GM23248 (cell line): ENCODE measurements around the gene PLEKHA4. TPM values are rescaled to one million over a fixed set of nuclear protein-coding genes. Genes with fewer than 3 reads are reported as not detected.
A peak's percentile ranks its signal among the peaks of the same experiment; 100 is the strongest.
"Not testable (repeated sequence)": the region's sequence is repeated elsewhere in the genome, so short reads cannot be mapped to it uniquely, and the experiment has no call there.

ENCODE experiments used
- DNase-seq: peaks from one replicate; pipeline ENCODE4 v3.0.0-alpha.2; 2015
- H2AFZ ChIP-seq: fragments of 200-600 bp; sonication (generic); 2 replicates; pipeline ENCODE4 v1.6.1; 2016; ENCODE audit warnings: antibody characterized with exemption
- H3F3A ChIP-seq: fragments of 200-600 bp; sonication (generic); 2 replicates; pipeline ENCODE4 v1.6.1; 2016; ENCODE audit warnings: mild to moderate bottlenecking, antibody characterized with exemption, mixed run types; ENCODE audit not compliant: insufficient read depth
- H3K27ac ChIP-seq: fragments of 200-600 bp; sonication (generic); 2 replicates; pipeline ENCODE4 v1.5.1; 2016; ENCODE audit warnings: mild to moderate bottlenecking
- H3K27me3 ChIP-seq: fragments of 200-600 bp; sonication (generic); replicated peaks from 2 replicates; pipeline ENCODE4 v1.6.1; 2016; ENCODE audit warnings: mild to moderate bottlenecking; ENCODE audit not compliant: insufficient read depth
- H3K36me3 ChIP-seq: fragments of 200-600 bp; sonication (generic); 2 replicates; pipeline ENCODE4 v1.6.1; 2016; ENCODE audit warnings: low read depth, mild to moderate bottlenecking
- H3K4me1 ChIP-seq: fragments of 200-600 bp; sonication (generic); 2 replicates; pipeline ENCODE4 v1.6.1; 2016; ENCODE audit warnings: mild to moderate bottlenecking; ENCODE audit not compliant: insufficient read depth
- H3K4me2 ChIP-seq: fragments of 200-600 bp; sonication (generic); one replicate; pipeline ENCODE4 v1.6.1; 2016; ENCODE audit warnings: mild to moderate bottlenecking; ENCODE audit not compliant: unreplicated experiment
- H3K4me3 ChIP-seq: fragments of 200-600 bp; sonication (generic); 2 replicates; pipeline ENCODE4 v1.5.1; 2016; ENCODE audit warnings: mild to moderate bottlenecking
- H3K79me2 ChIP-seq: fragments of 200-600 bp; sonication (generic); 2 replicates; pipeline ENCODE4 v1.6.1; 2016; ENCODE audit warnings: mild to moderate bottlenecking; ENCODE audit not compliant: insufficient read depth
- H3K9ac ChIP-seq: fragments of 200-600 bp; sonication (generic); 2 replicates; pipeline ENCODE4 v1.6.1; 2016; ENCODE audit warnings: mild to moderate bottlenecking
- H3K9me2 ChIP-seq: fragments of 200-600 bp; sonication (generic); 2 replicates; pipeline ENCODE4 v1.6.1; 2016; ENCODE audit warnings: mixed run types, mild to moderate bottlenecking, moderate library complexity; ENCODE audit not compliant: insufficient read depth
- H3K9me3 ChIP-seq: fragments of 200-600 bp; sonication (generic); one replicate; pipeline ENCODE4 v1.6.1; 2017; ENCODE audit warnings: low read depth
- H4K20me1 ChIP-seq: fragments of 200-600 bp; sonication (generic); 2 replicates; pipeline ENCODE4 v1.6.0; 2016; ENCODE audit not compliant: insufficient read depth
- EZH2 ChIP-seq: fragments of 200-600 bp; sonication (generic); IDR thresholded peaks from 2 replicates; pipeline ENCODE4 v1.6.1; 2018; ENCODE audit warnings: antibody characterized with exemption, mild to moderate bottlenecking; ENCODE audit not compliant: insufficient read depth, poor library complexity, severe bottlenecking
- EZH2phosphoT487 ChIP-seq: fragments of 200-600 bp; sonication (generic); IDR thresholded peaks from 2 replicates; pipeline ENCODE4 v1.6.1; 2018; ENCODE audit warnings: antibody characterized with exemption, moderate library complexity, mild to moderate bottlenecking, low read depth; ENCODE audit not compliant: insufficient read depth
- WGBS, 2 experiments: methylation state at CpG; one replicate each; pipeline ENCODE4 v1.1.6; 2015 to 2017; ENCODE audit warnings: low lambda C conversion rate in 2 of 2, low coverage in 1 of 2; ENCODE audit errors: missing lambda C conversion rate in 2 of 2; 5-methylcytosine and 5-hydroxymethylcytosine counted together
- in situ Hi-C: fragments of 300-500 bp; cut with MboI; formaldehyde crosslinking; loops from 2 replicates; pipeline ENCODE4 v1.15.0; 2020
- polyA plus RNA-seq: library from polyadenylated mRNA; unstranded; fragments of >200 nt; fragmentation: Nextera tagmentation; extraction: Ambion mirVana; gene quantifications from 2 replicates; pipeline ENCODE4 v1.2.1, GENCODE V29; 2016
- total RNA-seq: library from RNA; depleted of rRNA; stranded (reverse); fragments of >200 nt; shearing (Covaris generic); gene quantifications from 2 replicates; pipeline ENCODE4 v1.2.3, GENCODE V29; 2014

Gene PLEKHA4
- total and polyA plus RNA-seq, 2 experiments from 2014 or later: 12.3 to 19.4 TPM

DNA sequence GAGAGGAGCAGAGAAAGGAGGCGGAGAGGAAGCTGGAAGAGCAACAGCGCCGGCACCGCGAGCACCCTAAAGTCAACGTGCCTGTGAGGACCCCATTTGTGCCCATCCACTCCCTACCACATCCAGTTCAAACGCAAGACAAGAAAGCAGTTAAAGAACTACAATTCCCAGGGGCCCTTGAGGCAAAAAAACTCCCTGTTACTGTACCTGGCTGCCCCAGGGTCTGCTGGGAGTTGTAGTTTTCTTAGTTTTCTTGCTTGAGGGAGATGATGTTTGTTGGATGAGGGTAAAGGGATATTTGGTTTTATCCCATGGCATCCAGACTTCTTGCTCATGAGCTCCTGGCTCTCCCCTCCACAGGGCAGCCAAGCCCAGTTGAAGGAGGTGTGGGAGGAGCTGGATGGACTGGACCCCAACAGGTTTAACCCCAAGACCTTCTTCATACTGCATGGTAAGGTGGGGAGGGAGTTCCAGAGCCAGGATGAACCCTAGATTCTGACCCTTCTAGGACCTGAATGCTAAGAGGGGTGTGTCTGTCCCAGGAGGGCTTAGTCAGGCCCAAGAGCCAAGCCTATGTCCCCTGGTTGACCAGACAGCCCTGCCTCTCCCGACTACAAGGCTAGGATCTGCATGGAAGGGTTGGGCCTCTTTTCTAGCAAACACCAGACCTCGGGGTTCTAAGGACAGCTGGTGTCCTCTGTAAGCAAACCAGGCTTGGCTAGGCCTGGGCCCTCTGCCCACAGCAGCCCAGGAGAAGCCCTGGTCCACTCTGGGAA is 44.9 kb upstream of the PLEKHA4 start:
- in situ Hi-C loops: no loop called here
- peaks cover 33% of the 10 kb centered on the region; the same call in 1 of the 2 replicates for H3K36me3 ChIP-seq
- DNase-seq: peak; percentile 22
- H3K27ac ChIP-seq: no peak overlapping the region
- H3K4me3 ChIP-seq: no peak overlapping the region
- no peaks in the 10 kb centered on the region for H3F3A ChIP-seq
- TF ChIP-seq EZH2 (no peak), EZH2phosphoT487 (no peak)
- H4K20me1 ChIP-seq: no peaks in the 10 kb centered on the region
- H3K79me2 ChIP-seq: no peaks in the 10 kb centered on the region
- no peaks in the 10 kb centered on the region for H3K27me3 ChIP-seq
- no peaks in the 10 kb centered on the region for H3K9me3 ChIP-seq
- no peak overlapping the region for H3K9ac ChIP-seq
- no peaks in the 10 kb centered on the region for H3K4me1 ChIP-seq
- H3K9me2 ChIP-seq: no peaks in the 10 kb centered on the region
- 74 to 77% methylated on average over 8 to 9 of the region's 9 CpGs for WGBS, 2 experiments
- no peak overlapping the region for H2AFZ ChIP-seq
- no peak overlapping the region for H3K4me2 ChIP-seq

DNA sequence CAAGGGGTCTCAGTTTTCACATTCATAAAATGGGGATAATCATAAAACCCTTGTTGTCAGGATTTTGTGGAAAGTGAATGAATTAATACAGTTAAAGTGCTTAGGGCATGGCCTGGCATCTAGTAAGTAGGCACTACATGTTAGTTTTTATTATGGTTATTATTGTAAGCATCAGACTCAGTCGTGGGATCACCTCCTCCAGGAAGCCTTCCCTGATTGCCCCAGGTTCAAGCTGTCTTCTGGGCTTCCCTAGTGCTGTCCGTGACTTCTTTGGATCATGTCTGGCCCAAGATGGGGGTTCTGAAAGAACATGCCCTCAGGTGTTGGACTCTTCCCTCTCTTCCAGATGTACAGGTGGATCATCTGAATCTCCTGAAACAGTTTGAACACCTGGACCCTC is 42.4 kb upstream of the PLEKHA4 start:
- H3K9me3 ChIP-seq: no peaks in the 10 kb centered on the region
- in situ Hi-C loops: no loop called here
- H4K20me1 ChIP-seq: no peaks in the 10 kb centered on the region
- no peak overlapping the region for H3K4me2 ChIP-seq
- H3K4me1 ChIP-seq: no peaks in the 10 kb centered on the region
- no peaks in the 10 kb centered on the region for H3K27me3 ChIP-seq
- no peak overlapping the region for H2AFZ ChIP-seq
- H3K4me3 ChIP-seq: no peak overlapping the region
- WGBS, 2 experiments: 68 to 88% methylated on average over 2 of the region's 2 CpGs
- no peaks in the 10 kb centered on the region for H3K79me2 ChIP-seq
- no peaks in the 10 kb centered on the region for H3K9me2 ChIP-seq
- DNase-seq: no peak
- H3F3A ChIP-seq: no peaks in the 10 kb centered on the region
- TF ChIP-seq EZH2 (no peak), EZH2phosphoT487 (no peak)
- H3K36me3 ChIP-seq: peaks cover 27% of the 10 kb centered on the region; the same call in 1 of the 2 replicates
- H3K27ac ChIP-seq: no peak overlapping the region
- H3K9ac ChIP-seq: no peak overlapping the region

DNA sequence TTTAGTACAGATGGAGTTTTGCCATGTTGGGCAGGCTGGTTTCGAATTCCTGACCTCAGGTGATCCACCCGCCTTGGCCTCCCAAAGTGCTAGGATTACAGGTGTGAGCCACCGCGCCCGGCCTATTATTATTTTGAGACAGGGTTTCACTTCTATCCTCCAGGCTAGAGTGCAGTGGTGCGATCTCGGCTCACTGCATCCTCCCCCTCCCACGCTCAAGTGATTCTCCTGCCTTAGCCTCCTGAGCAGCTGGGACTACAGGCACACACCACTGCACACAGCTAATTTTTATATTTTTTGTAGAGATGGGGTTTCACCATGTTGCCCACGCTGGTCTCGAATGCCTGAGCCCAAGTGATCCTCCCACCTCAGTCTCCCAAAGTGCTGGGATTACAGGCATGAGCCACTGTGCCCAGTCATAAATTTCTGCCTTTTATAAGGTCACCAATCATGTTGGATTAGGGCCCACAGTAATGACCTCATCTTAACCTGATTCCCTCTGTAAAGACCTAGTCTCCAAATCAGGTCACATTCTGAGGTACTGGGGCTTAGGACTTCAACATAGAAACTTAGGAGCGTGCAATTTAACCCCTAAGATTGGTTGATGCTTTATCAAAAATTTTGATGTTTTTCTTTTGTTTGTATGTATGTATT is 41.1 kb upstream of the PLEKHA4 start:
- peaks cover 33% of the 10 kb centered on the region; the same call in 1 of the 2 replicates for H3K36me3 ChIP-seq
- in situ Hi-C loops, H3K9me2 ChIP-seq, H3K4me2 ChIP-seq, H3K27me3 ChIP-seq, H2AFZ ChIP-seq, H3K4me3 ChIP-seq, H3K27ac ChIP-seq, H3K9ac ChIP-seq, H3F3A ChIP-seq, H4K20me1 ChIP-seq, H3K4me1 ChIP-seq, H3K9me3 ChIP-seq, H3K79me2 ChIP-seq, DNase-seq: not testable (repeated sequence)
- 97 to 98% methylated on average over 11 of the region's 11 CpGs for WGBS, 2 experiments

DNA sequence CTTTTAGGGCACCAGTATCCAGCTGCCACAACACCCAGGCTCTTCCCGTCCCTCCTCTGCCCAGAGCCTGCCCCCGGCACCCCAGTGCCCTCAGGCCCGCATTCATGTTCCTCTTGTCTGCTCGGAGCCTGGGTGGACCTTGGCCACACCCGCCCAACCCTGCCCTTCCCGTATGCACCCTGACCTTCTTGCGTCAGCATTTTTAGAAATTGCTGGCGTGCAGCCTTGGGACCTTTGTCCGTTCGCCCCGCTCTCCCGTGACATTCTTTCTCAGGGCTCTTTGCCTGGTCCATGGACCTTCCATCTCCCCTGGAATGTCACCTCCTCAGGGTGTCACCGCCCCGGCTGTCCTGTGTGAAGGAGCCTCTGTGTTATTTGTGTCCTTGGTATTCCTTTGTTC is 39.3 kb upstream of the PLEKHA4 start:
- TF ChIP-seq EZH2 (no peak), EZH2phosphoT487 (no peak)
- DNase-seq: no peak

More for the DNA sequence above, 39.3 kb upstream of the PLEKHA4 start:
- Histone ChIP-seq H3K79me2 (peaks cover 12% of the 10 kb centered on the region; the same call in 1 of the 2 replicates), H3K27ac (no peak overlapping the region), H4K20me1 (no peaks in the 10 kb centered on the region), H3K9me3 (no peaks in the 10 kb centered on the region), H2AFZ (no peak overlapping the region), H3K36me3 (peaks cover 34% of the 10 kb centered on the region; the same call in 1 of the 2 replicates), H3K27me3 (no peaks in the 10 kb centered on the region), H3K9ac (no peak overlapping the region), H3K4me3 (no peak overlapping the region), H3K4me2 (no peak overlapping the region), H3K9me2 (no peaks in the 10 kb centered on the region), H3K4me1 (no peaks in the 10 kb centered on the region), H3F3A (no peaks in the 10 kb centered on the region)
- WGBS, 2 experiments: 95% methylated on average over 13 to 14 of the region's 14 CpGs
- in situ Hi-C loops: no loop called here
